Endodermal cell (in vitro differentiated cells): ENCODE measurements around the gene STRN3. TPM values are rescaled to one million over a fixed set of nuclear protein-coding genes. Genes with fewer than 3 reads are reported as not detected.

Experiments used
- DNase-seq: peaks from one replicate; pipeline ENCODE4 v3.0.0-alpha.2; 2017
- H3K27ac ChIP-seq: 2 replicates; pipeline ENCODE4 v1.5.1; 2013; ENCODE audit warnings: mild to moderate bottlenecking, low read depth, low read length, moderate library complexity
- H3K27me3 ChIP-seq: 2 replicates; pipeline ENCODE4 v1.6.1; 2013; ENCODE audit warnings: mild to moderate bottlenecking, low read length, moderate library complexity; ENCODE audit not compliant: insufficient read depth, control insufficient read depth, poor library complexity, severe bottlenecking
- H3K36me3 ChIP-seq: 2 replicates; pipeline ENCODE4 v1.7.0; 2013; ENCODE audit warnings: mild to moderate bottlenecking, low read length, moderate library complexity; ENCODE audit not compliant: control insufficient read depth, insufficient read depth
- H3K4me1 ChIP-seq: one replicate; pipeline ENCODE4 v1.7.0; 2013; ENCODE audit warnings: low read length; ENCODE audit not compliant: control insufficient read depth, insufficient read depth
- H3K4me3 ChIP-seq: 2 replicates; pipeline ENCODE4 v1.5.1; 2013; ENCODE audit warnings: mild to moderate bottlenecking, low read length, moderate library complexity
- H3K9ac ChIP-seq: 2 replicates; pipeline ENCODE4 v1.6.1; 2013; ENCODE audit warnings: mild to moderate bottlenecking, low read length, moderate library complexity; ENCODE audit not compliant: poor library complexity, severe bottlenecking; ENCODE audit errors: extremely low read depth
- H3K9me3 ChIP-seq: 2 replicates; pipeline ENCODE4 v1.6.1; 2013; ENCODE audit warnings: mild to moderate bottlenecking, low read length, moderate library complexity; ENCODE audit not compliant: control insufficient read depth
- H3K27ac Mint-ChIP-seq: 2 replicates; pipeline ENCODE4 v1.8.0; 2020; ENCODE audit warnings: mixed read lengths
- H3K27me3 Mint-ChIP-seq: 2 replicates; pipeline ENCODE4 v1.8.0; 2021; ENCODE audit warnings: mild to moderate bottlenecking, mixed read lengths; ENCODE audit not compliant: insufficient read depth
- H3K36me3 Mint-ChIP-seq: 2 replicates; pipeline ENCODE4 v1.8.0; 2020; ENCODE audit warnings: low read depth, mixed read lengths
- H3K4me1 Mint-ChIP-seq: 2 replicates; pipeline ENCODE4 v1.8.0; 2020; ENCODE audit warnings: mixed read lengths
- H3K4me3 Mint-ChIP-seq: 2 replicates; pipeline ENCODE4 v1.8.0; 2020; ENCODE audit warnings: mild to moderate bottlenecking, moderate library complexity, mixed read lengths
- H3K9me3 Mint-ChIP-seq: 2 replicates; pipeline ENCODE4 v1.8.0; 2020; ENCODE audit warnings: mild to moderate bottlenecking, mixed read lengths
- WGBS, 2 experiments: methylation state at CpG; one replicate each; pipeline versions ENCODE4 v1.1.5 to v1.1.7; 2013; ENCODE audit warnings: missing lambda C conversion rate in 2 of 2, mixed read lengths in 1 of 2; ENCODE audit not compliant: insufficient coverage in 1 of 2, insufficient read length in 1 of 2; 5-methylcytosine and 5-hydroxymethylcytosine counted together
- total RNA-seq, 2 donors: library from RNA; stranded (reverse); fragmentation: NEBNext Ultra II Directional in 1 of 2; extraction: Animal tissue kit (Norgen Biotek cat#: 25700) in 1 of 2; gene quantifications; 2 replicates in 1 of 2; 3 replicates in 1 of 2; pipeline ENCODE4 v1.2.1, GENCODE V29; 2021
- TF ChIP-seq, protein P1 (sequence below): fragments of 200-600 bp; sonication (generic); conservative IDR thresholded peaks from 2 replicates; pipeline ENCODE4 v1.5.0; 2021; ENCODE audit warnings: antibody characterized with exemption, mild to moderate bottlenecking

STRN3 gene
- total RNA-seq, 2 donors from 2014 or later: 56.5 to 58.9 TPM

DNA sequence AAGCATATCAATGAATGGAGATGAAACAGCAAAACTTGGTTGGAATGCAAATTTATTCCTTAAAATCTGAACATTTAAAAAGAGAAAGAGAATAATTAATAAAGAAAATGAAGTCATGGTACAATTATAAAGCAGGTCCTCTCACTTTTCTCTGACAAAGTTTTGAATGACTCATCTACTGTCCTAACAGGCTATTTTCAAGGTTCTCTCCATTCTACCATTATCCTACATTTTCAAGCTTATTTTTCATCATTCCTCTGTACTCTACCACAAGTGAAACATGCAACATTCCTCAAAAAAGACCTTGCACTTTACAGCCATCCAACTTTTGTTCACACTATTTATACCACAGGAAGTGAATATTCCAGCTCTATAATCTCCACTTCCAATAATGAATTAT, 37.7 kb downstream of the STRN3 start:
- Histone ChIP-seq H3K4me1 (no peaks in the 10 kb centered on the region), H3K27ac (no peak overlapping the region), H3K27me3 (no peaks in the 10 kb centered on the region), H3K9me3 (no peaks in the 10 kb centered on the region), H3K4me3 (no peak overlapping the region), H3K36me3 (peaks cover 17% of the 10 kb centered on the region), H3K9ac (no peak overlapping the region)
- DNase-seq: no peak
- Mint-ChIP-seq H3K36me3 (peaks cover 11% of the 10 kb centered on the region), H3K27ac (no peak overlapping the region), H3K9me3 (peaks cover 2% of the 10 kb centered on the region), H3K4me3 (no peak overlapping the region), H3K4me1 (peaks cover 10% of the 10 kb centered on the region), H3K27me3 (no peaks in the 10 kb centered on the region)
- TF ChIP-seq, protein P1, sequence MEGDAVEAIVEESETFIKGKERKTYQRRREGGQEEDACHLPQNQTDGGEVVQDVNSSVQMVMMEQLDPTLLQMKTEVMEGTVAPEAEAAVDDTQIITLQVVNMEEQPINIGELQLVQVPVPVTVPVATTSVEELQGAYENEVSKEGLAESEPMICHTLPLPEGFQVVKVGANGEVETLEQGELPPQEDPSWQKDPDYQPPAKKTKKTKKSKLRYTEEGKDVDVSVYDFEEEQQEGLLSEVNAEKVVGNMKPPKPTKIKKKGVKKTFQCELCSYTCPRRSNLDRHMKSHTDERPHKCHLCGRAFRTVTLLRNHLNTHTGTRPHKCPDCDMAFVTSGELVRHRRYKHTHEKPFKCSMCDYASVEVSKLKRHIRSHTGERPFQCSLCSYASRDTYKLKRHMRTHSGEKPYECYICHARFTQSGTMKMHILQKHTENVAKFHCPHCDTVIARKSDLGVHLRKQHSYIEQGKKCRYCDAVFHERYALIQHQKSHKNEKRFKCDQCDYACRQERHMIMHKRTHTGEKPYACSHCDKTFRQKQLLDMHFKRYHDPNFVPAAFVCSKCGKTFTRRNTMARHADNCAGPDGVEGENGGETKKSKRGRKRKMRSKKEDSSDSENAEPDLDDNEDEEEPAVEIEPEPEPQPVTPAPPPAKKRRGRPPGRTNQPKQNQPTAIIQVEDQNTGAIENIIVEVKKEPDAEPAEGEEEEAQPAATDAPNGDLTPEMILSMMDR: no peak

DNA sequence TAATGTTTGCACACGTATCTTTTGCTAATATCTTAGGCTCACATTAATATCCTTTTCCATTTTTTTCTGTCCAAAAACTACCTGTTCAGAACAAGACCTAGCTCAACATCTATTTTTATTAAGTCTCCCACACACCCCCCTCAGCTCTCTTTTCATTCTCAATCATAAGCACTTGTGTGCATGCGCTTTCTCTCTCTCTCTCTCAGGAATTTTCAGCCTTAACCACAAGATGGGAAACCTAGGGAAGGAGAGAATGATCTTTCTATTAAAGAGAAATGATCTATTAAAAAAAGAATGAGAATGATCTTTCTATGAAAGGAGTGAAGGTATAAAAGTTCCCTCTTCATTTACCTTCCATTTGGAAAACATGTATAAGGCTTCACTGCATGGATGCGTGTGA, 40.4 kb downstream of the STRN3 start:
- TF ChIP-seq, protein P1: no peak
- Histone ChIP-seq H3K4me1 (no peaks in the 10 kb centered on the region), H3K4me3 (no peak overlapping the region), H3K36me3 (peaks cover 13% of the 10 kb centered on the region), H3K27me3 (no peaks in the 10 kb centered on the region), H3K9ac (no peak overlapping the region), H3K9me3 (no peaks in the 10 kb centered on the region), H3K27ac (no peak overlapping the region)
- Mint-ChIP-seq H3K36me3 (peaks cover 11% of the 10 kb centered on the region), H3K4me1 (peaks cover 5% of the 10 kb centered on the region), H3K4me3 (no peak overlapping the region), H3K27ac (peak overlapping the region; percentile 48), H3K9me3 (peaks cover 2% of the 10 kb centered on the region), H3K27me3 (no peaks in the 10 kb centered on the region)
- DNase-seq: no peak
- 87 to 100% methylated on average over 2 to 3 of the region's 3 CpGs for WGBS, 2 experiments

DNA sequence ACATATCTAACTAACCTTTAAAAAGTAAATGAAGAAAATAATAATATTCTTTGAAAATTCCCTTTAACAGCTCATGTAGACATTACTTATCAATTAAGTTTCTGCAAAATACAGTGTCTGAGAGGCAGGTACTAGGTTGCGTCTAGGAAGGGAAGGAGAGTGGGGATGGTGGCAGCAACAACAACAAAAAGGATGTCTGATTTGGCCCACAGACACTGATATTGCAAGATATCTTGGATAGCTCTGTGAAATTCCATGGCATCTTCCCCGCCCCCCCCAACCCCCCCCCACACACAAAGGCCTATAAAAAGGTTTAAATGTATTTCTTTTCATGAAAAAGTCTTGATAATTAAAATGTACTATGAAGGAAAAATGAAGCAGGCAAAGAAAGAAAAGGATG, 42.3 kb downstream of the STRN3 start:
- H3K27me3 Mint-ChIP-seq: no peaks in the 10 kb centered on the region
- H3K9me3 Mint-ChIP-seq: peaks cover 2% of the 10 kb centered on the region
- H3K27ac Mint-ChIP-seq: no peak overlapping the region
- Histone ChIP-seq H3K36me3 (peaks cover 5% of the 10 kb centered on the region), H3K4me1 (no peaks in the 10 kb centered on the region), H3K9me3 (no peaks in the 10 kb centered on the region), H3K9ac (no peak overlapping the region), H3K27ac (no peak overlapping the region), H3K27me3 (no peaks in the 10 kb centered on the region), H3K4me3 (no peak overlapping the region)
- DNase-seq: no peak
- peaks cover 6% of the 10 kb centered on the region for H3K36me3 Mint-ChIP-seq
- H3K4me1 Mint-ChIP-seq: peaks cover 1% of the 10 kb centered on the region
- no peak overlapping the region for H3K4me3 Mint-ChIP-seq
- 92% methylated on average over 1 of the region's 2 CpGs; no CpG with 5 or more reads in 1 of the 2 experiments for WGBS, 2 experiments
- TF ChIP-seq, protein P1: no peak
